Cortex of kidney (tissue), 1 donor: ENCODE results near the gene GRHL3.

Experiments
- DNase-seq: peaks from one replicate; lab custom pipeline; 2025; lab: John Stamatoyannopoulos, UW

The GRHL3 gene

GRCh38 chr1:24374891-24375786, 56.0 kb downstream of the GRHL3 start:
- no peak for DNase-seq

- no peak for DNase-seq
Measured at GRCh38 chr1:24379733-24380315, 60.7 kb downstream of the GRHL3 start.

- no peak for DNase-seq
Measured at GRCh38 chr1:24380508-24380907, 61.4 kb downstream of the GRHL3 start.

- DNase-seq = no peak
Measured at GRCh38 chr1:24381256-24381655, 62.1 kb downstream of the GRHL3 start.

GRCh38 chr1:24382165-24382577, 63.0 kb downstream of the GRHL3 start:
- DNase-seq = no peak

GRCh38 chr1:24383381-24383940, 64.3 kb downstream of the GRHL3 start:
- no peak for DNase-seq

GRCh38 chr1:24384251-24385090, 65.3 kb downstream of the GRHL3 start:
- DNase-seq = no peak

GRCh38 chr1:24385160-24385940, 66.2 kb downstream of the GRHL3 start:
- DNase-seq = no peak

- no peak for DNase-seq
Measured at GRCh38 chr1:24386241-24386640, 67.1 kb downstream of the GRHL3 start.

- DNase-seq = no peak
Measured at GRCh38 chr1:24386931-24387330, 67.8 kb downstream of the GRHL3 start.

GRCh38 chr1:24387636-24388175, 68.5 kb downstream of the GRHL3 start:
- no peak for DNase-seq

GRCh38 chr1:24388331-24388885, 69.3 kb downstream of the GRHL3 start:
- DNase-seq = no peak

- no peak for DNase-seq
Measured at GRCh38 chr1:24389231-24389678, 70.1 kb downstream of the GRHL3 start.

- DNase-seq = no peak
Measured at GRCh38 chr1:24390924-24391782, 72.0 kb downstream of the GRHL3 start.

- DNase-seq = no peak
Measured at GRCh38 chr1:24391882-24392603, 72.9 kb downstream of the GRHL3 start.

- no peak for DNase-seq
Measured at GRCh38 chr1:24392604-24392946, 73.4 kb downstream of the GRHL3 start.

- DNase-seq = no peak
Measured at GRCh38 chr1:24392982-24393650, 74.0 kb downstream of the GRHL3 start.

GRCh38 chr1:24393892-24394291, 74.7 kb downstream of the GRHL3 start:
- DNase-seq = no peak

- no peak for DNase-seq
Measured at GRCh38 chr1:24400065-24400464, 80.9 kb downstream of the GRHL3 start.
